Endometrial microvascular endothelial cells (primary cell): Measurements from ENCODE around the gene POP5. TPM values are rescaled to one million over a fixed set of nuclear protein-coding genes. Genes with fewer than 3 reads are reported as not detected.

Experiments
- in situ Hi-C: cut with HindIII; loops from 2 replicates; pipeline ENCODE4 v1.10.0; 2017; ENCODE audit warnings: low sequenced_read_pairs, low pct_unique_long_range_greater_than_20kb; ENCODE audit errors: inconsistent ontology term
- total RNA-seq: library from RNA; depleted of rRNA; stranded (reverse); fragments of >200 nt; gene quantifications from one replicate; pipeline ENCODE4 v1.2.3, GENCODE V29; 2015; ENCODE audit errors: inconsistent ontology term

Gene POP5
- total RNA-seq, 1 donor from 2014 or later, result 51.4 TPM

GRCh38 chr12:120592121-120593049, 11.2 kb upstream of the POP5 start:
- in situ Hi-C loops, result no loop called here

GRCh38 chr12:120590741-120591407, 9.7 kb upstream of the POP5 start:
- in situ Hi-C loops, result no loop called here

- in situ Hi-C loops, result loop anchor here (10.0 kb wide), 1 partner anchor 126 kb away; the partner anchor contains the start of gene UNC119B
Measured at GRCh38 chr12:120588948-120589930, 8.0 kb upstream of the POP5 start.

GRCh38 chr12:120588371-120588770, 7.2 kb upstream of the POP5 start:
- in situ Hi-C loops, result loop anchor here (10.0 kb wide), 1 partner anchor 126 kb away; the partner anchor contains the start of gene UNC119B

- in situ Hi-C loops, result loop anchor here (10.0 kb wide), 1 partner anchor 128 kb away; the partner anchor contains the start of gene UNC119B
Measured at GRCh38 chr12:120586860-120587259, 5.7 kb upstream of the POP5 start.

- in situ Hi-C loops, result loop anchor here (10.0 kb wide), 1 partner anchor 129 kb away; the partner anchor contains the start of gene UNC119B
Measured at GRCh38 chr12:120586206-120586605, 5.0 kb upstream of the POP5 start.

- in situ Hi-C loops, result loop anchor here (10.0 kb wide), 1 partner anchor 130 kb away; the partner anchor contains the start of gene UNC119B
Measured at GRCh38 chr12:120584343-120585149, 3.3 kb upstream of the POP5 start.

GRCh38 chr12:120583478-120584030, 2.4 kb upstream of the POP5 start:
- in situ Hi-C loops, result loop anchor here (10.0 kb wide), 1 partner anchor 131 kb away; the partner anchor contains the start of gene UNC119B

- in situ Hi-C loops, result loop anchor here (10.0 kb wide), 1 partner anchor 133 kb away; the partner anchor contains the start of gene UNC119B
Measured at GRCh38 chr12:120581998-120582397, 796 bp upstream of the POP5 start.

- in situ Hi-C loops, result no loop called here
Measured at GRCh38 chr12:120579179-120579578, 2.0 kb downstream of the POP5 start.

GRCh38 chr12:120574106-120574505, 7.1 kb downstream of the POP5 start:
- in situ Hi-C loops, result no loop called here

- in situ Hi-C loops, result no loop called here
Measured at GRCh38 chr12:120573560-120573959, 7.6 kb downstream of the POP5 start.

GRCh38 chr12:120571299-120571698, 9.9 kb downstream of the POP5 start:
- in situ Hi-C loops, result no loop called here

GRCh38 chr12:120563495-120563894, 17.7 kb downstream of the POP5 start:
- in situ Hi-C loops, result no loop called here

GRCh38 chr12:120562906-120563305, 18.3 kb downstream of the POP5 start:
- in situ Hi-C loops, result no loop called here

GRCh38 chr12:120557589-120557988, 23.6 kb downstream of the POP5 start:
- in situ Hi-C loops, result no loop called here

- in situ Hi-C loops, result no loop called here
Measured at GRCh38 chr12:120554678-120555077, 26.5 kb downstream of the POP5 start.
